ENCODE results near the gene GRIP2. TPM values are rescaled to one million over a fixed set of nuclear protein-coding genes. Genes with fewer than 3 reads are reported as not detected.
A peak's percentile ranks its signal among the peaks of the same experiment; 100 is the strongest.

The GRIP2 gene
- total RNA-seq, 2 donors from 2014 or later: not detected

DNA sequence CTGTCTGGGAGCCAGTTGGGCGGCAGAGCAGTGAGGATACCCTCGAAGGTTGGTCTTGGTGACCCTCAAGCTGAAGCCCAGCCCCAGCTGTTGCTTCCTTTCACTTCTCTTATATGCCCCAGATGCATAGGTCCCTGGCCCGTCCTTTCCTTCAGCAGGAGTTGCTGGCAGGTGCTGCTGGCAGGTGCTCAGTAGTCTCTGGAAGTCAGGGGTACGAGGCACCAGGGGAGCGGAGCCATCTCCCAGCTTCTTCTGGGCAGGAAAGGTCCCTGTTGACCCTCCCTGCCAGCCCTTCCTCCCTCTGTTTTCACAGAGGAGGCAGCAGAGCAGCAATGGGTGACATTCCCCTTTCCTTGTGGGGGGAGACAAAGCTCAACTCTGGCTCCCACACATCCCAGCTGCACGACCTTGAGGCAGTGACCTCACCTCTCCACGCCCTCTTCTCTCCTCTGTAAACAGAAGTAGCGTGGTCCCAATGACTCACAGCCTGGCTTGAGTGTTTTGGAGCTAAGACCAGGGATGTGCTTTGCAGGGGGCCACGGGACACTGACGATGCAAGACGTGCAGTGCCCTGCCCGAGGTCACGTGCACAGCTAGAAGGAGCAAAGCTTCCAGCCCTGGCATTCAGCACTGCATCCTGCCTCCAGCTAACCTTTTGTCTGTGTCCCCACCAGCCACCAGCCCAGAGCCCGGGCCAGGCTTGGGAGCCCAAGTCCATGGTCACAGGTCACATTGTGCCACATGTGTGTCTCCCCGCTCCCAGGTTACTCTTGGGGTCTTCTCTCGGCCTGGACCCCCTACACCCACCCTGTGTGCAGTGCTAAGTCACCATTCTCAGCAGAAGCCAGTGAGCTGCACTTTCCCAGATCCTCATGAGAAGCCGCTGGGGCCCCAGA lies 88.0 kb downstream of the GRIP2 start:
- H3K27ac Mint-ChIP-seq: peak overlapping the region in 1 of 2 donors; percentile 11
- H3K36me3 Mint-ChIP-seq: peaks cover 10 to 20% of the 10 kb centered on the region in 2 donors
- ATAC-seq (no peak), DNase-seq (ENCODE audit: low spot score in 2 of 2) (no peak)
- H3K9me3 Mint-ChIP-seq: peaks cover 0 to under 1% of the 10 kb centered on the region in 2 donors

DNA sequence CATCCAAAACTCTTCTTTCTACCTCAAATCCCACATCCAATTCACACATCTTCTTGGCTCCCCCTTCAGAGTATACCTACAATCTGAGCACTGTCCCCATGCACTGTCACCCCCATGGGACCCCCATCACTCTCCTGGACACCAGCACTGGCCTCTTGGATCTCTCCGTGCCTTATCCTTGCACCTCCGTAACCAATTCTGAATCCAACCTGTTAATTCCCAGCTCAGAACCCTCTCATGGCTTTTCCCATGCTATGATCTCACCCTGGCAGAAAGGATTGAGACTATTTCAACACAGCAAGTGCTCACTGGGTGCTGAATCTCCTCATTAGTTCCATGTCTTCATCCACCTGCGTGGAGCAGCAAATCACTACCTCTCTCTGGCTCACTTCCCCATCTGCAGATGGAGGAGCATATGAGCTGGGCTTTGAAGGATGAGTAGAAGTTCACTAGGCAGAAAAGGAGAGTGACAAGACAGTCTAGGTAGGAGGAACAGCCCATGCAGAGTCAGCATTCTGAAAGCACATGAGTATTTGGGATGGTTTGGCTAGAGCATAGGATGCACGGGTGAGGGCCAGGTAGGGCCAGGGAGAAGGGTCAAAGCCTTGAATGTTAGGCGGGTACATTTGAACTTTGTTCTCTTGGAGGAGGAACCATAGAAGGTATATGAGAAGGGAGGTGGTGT lies 89.1 kb downstream of the GRIP2 start:
- H3K9me3 Mint-ChIP-seq: peaks cover 0 to 4% of the 10 kb centered on the region in 2 donors
- DNase-seq (ENCODE audit: low spot score in 2 of 2) (no peak), ATAC-seq (no peak)
- H3K27ac Mint-ChIP-seq: peak overlapping the region; percentile 11 to 87
- peaks cover 20 to 29% of the 10 kb centered on the region in 2 donors for H3K36me3 Mint-ChIP-seq

DNA sequence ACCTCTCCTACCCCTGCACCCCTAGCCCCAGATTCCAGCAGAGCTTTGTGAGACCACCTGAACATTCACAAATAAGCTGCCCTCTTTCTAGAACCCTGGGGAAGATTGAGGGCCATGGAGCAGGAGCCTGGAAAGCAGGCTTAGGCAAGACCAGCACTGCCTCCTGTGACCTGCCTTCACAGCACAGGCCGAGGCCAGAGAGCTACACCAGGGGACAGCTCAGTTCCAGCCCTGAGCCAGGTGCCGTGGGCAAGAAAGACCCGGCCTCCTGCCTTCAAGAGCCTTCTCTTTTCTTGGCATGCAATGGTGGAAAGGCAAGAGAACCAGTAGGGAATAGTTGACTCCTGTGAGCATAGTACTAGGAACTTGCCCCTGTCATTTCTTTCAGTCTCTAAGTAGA lies 89.6 kb downstream of the GRIP2 start:
- peak overlapping the region; percentile 11 to 87 for H3K27ac Mint-ChIP-seq
- H3K36me3 Mint-ChIP-seq: peaks cover 26 to 35% of the 10 kb centered on the region in 2 donors
- DNase-seq (ENCODE audit: low spot score in 2 of 2): no peak
- H3K9me3 Mint-ChIP-seq: peaks cover 0 to 4% of the 10 kb centered on the region in 2 donors
- no peak for ATAC-seq

DNA sequence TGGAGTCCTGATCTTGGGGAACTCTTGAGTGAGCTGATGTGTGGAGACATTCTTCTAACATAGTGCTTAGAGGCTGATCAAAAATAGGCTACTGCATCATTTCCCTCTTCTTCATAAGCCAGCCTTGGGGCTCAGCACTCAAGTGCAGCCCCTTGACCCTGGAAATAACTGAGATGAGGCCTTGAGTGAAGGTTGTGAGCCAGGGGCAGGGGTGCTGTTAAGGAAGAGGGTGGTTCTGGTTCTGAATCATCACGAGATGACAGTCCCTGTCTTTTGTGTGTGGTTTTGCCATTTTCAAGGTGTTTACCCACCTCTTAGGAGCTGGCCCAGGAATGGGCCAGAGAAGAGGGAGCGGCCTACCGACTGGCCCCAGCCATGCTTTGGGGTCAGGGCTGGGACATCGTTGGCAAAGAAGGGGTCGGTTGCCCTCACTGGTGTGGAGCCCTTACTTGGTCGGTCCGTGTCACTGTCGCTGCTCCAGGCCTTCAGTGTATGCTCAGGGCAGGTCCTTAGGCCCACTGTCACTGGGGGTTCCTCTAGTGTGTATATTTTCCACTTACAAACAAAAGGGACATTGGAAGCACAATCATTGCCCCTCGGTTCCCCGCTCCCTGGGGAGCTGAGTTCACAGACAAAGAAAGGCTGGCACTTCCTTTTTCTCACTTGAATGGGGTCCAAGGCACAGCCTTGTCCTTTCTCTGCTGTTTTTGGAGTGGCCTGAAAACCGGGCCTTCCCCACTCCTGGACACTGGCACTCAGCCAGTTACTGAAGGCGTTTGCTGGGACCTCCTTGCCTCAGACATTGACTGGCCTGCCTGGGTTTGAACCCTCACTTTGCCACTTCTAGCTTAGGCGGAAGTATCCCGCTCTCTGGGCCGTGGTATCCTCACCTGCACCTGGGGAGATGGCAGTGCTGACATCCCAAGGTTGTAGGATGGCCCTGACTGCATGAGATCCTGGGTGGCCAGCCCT lies 91.1 kb downstream of the GRIP2 start:
- H3K36me3 Mint-ChIP-seq: peaks cover 27 to 46% of the 10 kb centered on the region in 2 donors
- ATAC-seq (peak; percentile 40 to 75), DNase-seq (ENCODE audit: low spot score in 2 of 2) (no peak)
- H3K27ac Mint-ChIP-seq: peak overlapping the region; percentile 82 to 84
- peaks cover 0 to 4% of the 10 kb centered on the region in 2 donors for H3K9me3 Mint-ChIP-seq

DNA sequence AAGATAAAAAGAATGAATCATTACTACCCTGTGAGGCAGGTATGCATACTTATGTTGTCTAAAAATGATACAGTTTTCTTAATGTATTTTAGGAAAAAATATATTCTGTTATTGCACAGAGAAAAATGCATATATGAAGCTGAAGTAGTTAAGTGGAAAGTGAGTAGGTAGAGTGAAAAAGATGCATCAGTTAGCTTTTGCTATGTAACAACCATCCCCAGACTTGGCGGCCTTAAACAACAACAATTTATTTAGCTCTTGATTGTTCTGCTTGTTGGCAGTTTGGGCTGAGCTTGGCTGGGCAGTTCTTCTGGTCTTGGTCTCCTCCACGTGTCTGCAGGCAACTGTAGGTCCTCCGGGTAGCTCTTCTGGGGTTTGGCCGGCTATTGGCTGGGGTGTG lies 92.1 kb downstream of the GRIP2 start:
- ATAC-seq (no peak), DNase-seq (ENCODE audit: low spot score in 2 of 2) (no peak)
- peaks cover 27 to 49% of the 10 kb centered on the region in 2 donors for H3K36me3 Mint-ChIP-seq
- peaks cover 0 to 4% of the 10 kb centered on the region in 2 donors for H3K9me3 Mint-ChIP-seq
- H3K27ac Mint-ChIP-seq: peak overlapping the region; percentile 82 to 84

DNA sequence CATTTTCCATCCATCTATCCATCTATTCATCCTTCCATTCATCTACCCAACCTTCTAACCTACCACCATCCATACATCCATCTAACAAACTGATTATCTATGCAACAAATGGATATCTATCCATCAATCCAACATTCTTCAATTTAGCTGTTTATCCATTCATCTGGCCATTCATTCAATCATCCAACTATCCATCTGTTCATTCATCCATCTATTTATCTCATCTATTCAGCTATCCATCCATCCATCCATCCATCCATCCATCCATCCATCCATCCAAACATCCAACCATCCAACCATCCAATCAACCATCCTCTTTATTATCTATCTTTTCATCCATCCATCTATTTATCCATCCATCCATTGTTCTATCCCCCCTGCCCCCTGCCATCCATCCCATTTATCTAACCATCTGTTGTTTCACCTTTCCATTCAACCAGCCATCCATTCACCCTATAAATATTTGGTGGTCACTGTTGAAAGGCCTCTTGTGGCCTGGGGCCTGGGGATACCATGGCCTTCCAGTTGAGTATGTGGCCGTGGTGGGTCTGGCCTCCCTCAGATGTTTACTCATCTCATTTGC lies 93.1 kb downstream of the GRIP2 start:
- ATAC-seq: no peak
- Mint-ChIP-seq H3K9me3 (peaks cover 0 to 4% of the 10 kb centered on the region in 2 donors), H3K27ac (no peak overlapping the region), H3K36me3 (peaks cover 27 to 49% of the 10 kb centered on the region in 2 donors)
- no peak for DNase-seq (ENCODE audit: low spot score in 2 of 2)

DNA sequence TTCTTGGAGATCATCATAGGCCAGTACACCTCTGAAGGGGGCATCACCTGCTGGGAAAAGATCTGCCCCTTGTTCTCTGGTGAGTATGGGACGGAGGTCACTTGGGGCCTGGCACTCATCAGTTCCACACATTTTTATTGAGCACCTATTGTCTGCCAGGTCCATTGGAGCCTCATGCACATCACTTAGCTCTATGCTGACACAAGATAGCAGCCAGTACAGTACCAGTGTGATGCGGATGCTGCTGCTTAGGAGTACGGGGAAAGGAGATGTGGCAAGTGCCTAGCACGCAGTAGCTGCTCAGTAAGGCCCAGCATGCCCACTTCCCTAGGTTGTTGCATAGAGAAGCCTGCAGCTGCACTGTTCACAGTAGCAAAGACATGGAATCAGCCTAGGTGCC lies 94.4 kb downstream of the GRIP2 start:
- ATAC-seq (no peak), DNase-seq (ENCODE audit: low spot score in 2 of 2) (no peak)
- Mint-ChIP-seq H3K36me3 (peaks cover 22 to 49% of the 10 kb centered on the region in 2 donors), H3K9me3 (peaks cover 0 to 4% of the 10 kb centered on the region in 2 donors), H3K27ac (peak overlapping the region in 1 of 2 donors; percentile 82)

DNA sequence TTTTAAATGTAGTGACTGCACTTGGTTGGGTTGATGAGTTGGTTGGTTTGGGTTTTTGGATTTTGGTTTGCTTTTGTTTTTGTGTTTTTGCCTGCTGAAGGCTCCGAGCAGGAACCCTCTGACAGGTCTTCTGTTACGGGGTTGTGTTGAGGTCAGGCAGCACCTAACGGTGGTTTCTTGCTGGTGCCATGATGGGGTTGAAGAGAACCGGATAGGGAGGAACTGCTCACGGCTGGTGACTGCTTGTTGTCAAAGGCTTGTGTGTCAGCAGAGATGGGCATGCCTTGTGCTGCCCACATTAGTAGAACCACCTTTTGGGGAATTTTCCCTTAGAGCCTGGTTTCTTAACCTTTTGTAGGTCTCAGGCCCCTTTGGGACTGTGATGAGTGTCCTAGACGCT lies 95.8 kb downstream of the GRIP2 start:
- Mint-ChIP-seq H3K27ac (peak overlapping the region in 1 of 2 donors; percentile 22), H3K36me3 (peaks cover 22 to 49% of the 10 kb centered on the region in 2 donors), H3K9me3 (peaks cover 0 to 4% of the 10 kb centered on the region in 2 donors)
- ATAC-seq: no peak
- DNase-seq (ENCODE audit: low spot score in 2 of 2): no peak

DNA sequence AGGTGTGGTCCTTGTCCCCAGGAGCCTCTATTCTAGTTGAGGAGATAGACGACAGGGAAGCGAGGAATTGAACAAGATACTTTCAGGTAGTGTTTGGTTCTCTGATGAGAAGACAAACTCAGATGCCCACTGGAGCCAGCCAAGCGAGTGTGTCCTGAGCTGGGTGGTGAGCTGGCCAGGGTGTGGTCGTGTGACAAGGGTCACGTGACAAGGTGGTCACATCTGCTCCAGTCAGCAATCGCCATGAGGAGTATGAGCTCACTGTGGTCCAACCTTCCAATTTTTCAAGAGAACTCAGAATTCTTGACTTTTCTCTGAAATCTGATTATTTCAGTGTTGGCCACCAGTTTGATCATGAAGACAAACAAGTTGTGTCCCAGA lies 98.2 kb downstream of the GRIP2 start:
- peaks cover 0 to 2% of the 10 kb centered on the region in 2 donors for H3K9me3 Mint-ChIP-seq
- peaks cover 15 to 27% of the 10 kb centered on the region in 2 donors for H3K36me3 Mint-ChIP-seq
- H3K27ac Mint-ChIP-seq: peak overlapping the region in 1 of 2 donors; percentile 61
- no peak for ATAC-seq
- no peak for DNase-seq (ENCODE audit: low spot score in 2 of 2)

DNA sequence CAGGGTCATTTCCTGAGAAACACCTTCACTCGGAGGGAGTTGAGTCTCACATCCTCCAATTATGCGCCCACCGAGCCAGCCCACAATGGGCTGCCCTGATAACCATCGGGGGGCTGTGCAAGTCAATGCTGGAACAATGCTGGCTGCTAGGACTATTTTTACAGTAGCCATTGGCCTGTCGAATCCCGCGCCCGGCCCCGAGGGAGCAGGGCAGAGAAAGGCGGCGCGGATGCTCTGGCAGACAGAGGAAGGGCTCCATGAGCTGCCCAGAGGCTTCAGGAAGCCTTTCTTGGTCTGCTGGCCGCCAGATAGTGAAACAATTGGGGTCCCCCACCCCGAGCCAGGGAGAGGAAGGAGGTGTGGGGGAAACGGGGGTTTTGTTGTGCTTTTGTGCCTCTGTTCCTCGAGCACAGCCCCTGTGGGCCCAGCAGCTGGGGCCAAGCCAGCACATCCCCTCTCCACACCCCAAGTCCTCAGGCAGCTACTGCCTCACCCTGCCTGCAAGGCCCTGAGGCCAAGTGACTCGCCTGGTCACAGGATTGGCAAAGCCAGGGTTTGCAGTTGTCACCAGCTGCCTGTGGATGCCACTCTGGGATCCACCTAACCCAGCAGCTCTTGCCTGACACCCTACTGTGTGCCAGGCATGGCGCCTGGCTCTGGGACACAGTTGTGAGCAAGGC lies 98.8 kb downstream of the GRIP2 start:
- H3K9me3 Mint-ChIP-seq: no peaks in the 10 kb centered on the region
- no peak for ATAC-seq
- H3K27ac Mint-ChIP-seq: peak overlapping the region; percentile 55 to 61
- no peak for DNase-seq (ENCODE audit: low spot score in 2 of 2)
- peaks cover 10 to 23% of the 10 kb centered on the region in 2 donors for H3K36me3 Mint-ChIP-seq

DNA sequence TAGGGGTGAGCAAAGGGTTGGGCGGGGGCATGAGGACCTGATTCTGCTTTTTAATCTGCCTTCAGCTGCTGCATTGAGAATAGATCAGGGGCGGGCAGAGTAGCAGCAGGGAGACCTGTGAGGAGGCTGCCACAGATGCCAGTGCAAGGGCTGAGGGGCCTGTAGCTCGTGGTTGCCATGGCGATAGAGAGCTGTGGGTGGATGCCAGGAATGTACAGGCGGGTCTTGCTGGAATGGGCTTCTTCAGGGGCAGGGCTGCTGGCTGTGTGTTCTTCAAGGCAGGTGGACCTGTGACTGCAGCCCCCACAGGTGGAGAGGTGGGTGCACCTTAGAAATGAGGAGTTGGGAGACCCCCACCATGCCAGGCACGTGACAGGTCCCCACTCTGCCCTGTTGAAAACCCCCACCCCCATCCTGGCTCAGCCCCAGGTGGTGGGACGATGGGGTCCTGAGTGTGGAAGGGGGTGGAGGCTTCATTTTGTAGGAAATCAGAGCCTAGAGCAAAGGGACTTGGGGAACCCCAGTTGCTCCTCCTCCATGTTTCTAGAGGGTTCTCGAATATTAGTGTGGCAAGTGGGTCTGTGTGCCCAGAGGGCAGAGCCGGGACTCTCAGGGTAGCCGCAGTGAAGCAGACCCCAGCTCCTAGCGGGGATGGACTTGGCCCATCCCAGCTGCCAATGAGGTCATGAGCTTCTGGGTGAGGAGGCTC lies 99.5 kb downstream of the GRIP2 start:
- H3K9me3 Mint-ChIP-seq: no peaks in the 10 kb centered on the region
- ATAC-seq (no peak), DNase-seq (ENCODE audit: low spot score in 2 of 2) (no peak)
- H3K27ac Mint-ChIP-seq: peak overlapping the region; percentile 61 to 77
- H3K36me3 Mint-ChIP-seq: peaks cover 3 to 16% of the 10 kb centered on the region in 2 donors

DNA sequence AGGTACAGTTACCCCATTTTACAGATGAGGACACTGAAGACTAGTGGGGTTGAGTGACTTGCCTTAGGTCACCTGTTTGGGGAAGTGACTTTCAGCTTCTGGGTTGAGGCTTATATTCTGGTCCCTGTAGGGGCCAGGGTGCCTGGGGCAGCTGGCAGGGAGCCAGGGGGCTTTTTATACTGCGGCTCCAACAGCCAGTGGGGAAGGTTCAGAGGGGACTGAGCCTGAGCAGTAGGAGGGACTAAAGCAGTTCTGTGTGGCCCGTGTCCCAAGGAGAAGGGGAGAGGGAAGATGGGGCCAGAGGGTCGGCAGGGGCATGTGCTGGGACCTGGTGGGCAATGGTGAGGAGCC lies 100.0 kb downstream of the GRIP2 start:
- no peaks in the 10 kb centered on the region for H3K9me3 Mint-ChIP-seq
- DNase-seq (ENCODE audit: low spot score in 2 of 2): no peak
- ATAC-seq: no peak
- H3K36me3 Mint-ChIP-seq: peaks cover 0 to 11% of the 10 kb centered on the region in 2 donors
- peak overlapping the region; percentile 35 to 77 for H3K27ac Mint-ChIP-seq

DNA sequence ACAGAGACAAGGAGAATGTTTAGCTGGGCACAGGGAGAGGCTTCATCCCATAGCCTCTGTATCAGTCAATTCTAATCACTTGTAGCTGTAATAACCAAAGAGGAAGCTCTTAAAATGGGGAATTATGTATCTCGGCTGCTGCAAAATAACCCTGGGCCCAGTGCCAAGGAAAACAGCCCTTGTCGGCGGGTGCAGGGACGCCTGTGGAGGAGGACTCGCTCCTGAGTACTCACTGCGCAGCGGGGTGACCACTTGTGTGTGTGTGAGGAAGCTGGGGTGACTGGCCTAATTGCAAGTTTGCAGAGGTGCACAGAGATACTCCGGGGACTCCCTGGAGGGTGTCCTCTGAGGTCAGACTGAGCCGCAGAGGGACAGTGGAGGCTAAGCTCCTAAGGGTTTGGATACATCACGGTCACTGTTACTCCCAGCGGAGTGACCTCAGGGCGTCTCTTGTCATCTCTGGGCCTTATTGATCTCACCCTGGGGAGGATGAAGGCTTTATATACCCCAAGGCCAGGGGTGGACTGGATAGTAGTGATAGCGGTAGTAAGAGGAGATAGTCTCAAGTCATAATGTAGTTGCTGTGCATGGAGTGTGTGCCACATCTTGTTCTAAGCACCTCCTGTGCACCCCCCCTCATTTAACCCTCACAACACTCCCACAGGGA lies 100.5 kb downstream of the GRIP2 start:
- ATAC-seq (no peak), DNase-seq (ENCODE audit: low spot score in 2 of 2) (no peak)
- no peaks in the 10 kb centered on the region for H3K9me3 Mint-ChIP-seq
- peak overlapping the region; percentile 35 to 77 for H3K27ac Mint-ChIP-seq
- H3K36me3 Mint-ChIP-seq: peaks cover 3 to 6% of the 10 kb centered on the region in 2 donors

Measured in activated naive CD4-positive, alpha-beta T cell treated with anti-CD3 and anti-CD28 coated beads, Interleukin-2, amount 50 U/mL, for 72 hours (primary cell).